Fibroblast of upper back skin (primary cell): ENCODE results near the gene EFCAB13.
"Not testable (repeated sequence)": the region's sequence is repeated elsewhere in the genome, so short reads cannot be mapped to it uniquely, and the experiment has no call there.

Experiments used
- DNase-seq: peaks from one replicate; pipeline ENCODE4 v3.0.0-alpha.2; 2013

EFCAB13 gene

GRCh38 chr17:47330548-47330947 is 6.8 kb downstream of the EFCAB13 start:
- no peak for DNase-seq

DNA sequence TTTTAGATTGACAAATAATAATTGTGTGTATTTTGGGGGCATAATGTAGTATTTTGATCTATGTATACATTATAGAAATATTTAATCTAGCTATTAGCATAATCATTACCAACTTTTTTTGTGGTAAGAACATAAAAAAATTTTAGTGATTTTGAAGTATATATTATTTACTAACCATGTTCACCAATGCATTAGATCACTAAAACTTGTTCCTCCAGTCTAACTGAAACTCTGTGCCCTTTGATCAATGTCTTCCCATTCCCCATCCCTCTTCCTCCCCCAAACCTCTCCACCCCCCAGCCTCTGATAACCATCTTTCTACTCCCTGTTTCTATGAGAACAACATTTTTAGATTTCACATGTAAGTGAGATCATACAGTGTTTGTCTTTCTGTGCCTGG is 8.5 kb downstream of the EFCAB13 start:
- no peak for DNase-seq

DNA sequence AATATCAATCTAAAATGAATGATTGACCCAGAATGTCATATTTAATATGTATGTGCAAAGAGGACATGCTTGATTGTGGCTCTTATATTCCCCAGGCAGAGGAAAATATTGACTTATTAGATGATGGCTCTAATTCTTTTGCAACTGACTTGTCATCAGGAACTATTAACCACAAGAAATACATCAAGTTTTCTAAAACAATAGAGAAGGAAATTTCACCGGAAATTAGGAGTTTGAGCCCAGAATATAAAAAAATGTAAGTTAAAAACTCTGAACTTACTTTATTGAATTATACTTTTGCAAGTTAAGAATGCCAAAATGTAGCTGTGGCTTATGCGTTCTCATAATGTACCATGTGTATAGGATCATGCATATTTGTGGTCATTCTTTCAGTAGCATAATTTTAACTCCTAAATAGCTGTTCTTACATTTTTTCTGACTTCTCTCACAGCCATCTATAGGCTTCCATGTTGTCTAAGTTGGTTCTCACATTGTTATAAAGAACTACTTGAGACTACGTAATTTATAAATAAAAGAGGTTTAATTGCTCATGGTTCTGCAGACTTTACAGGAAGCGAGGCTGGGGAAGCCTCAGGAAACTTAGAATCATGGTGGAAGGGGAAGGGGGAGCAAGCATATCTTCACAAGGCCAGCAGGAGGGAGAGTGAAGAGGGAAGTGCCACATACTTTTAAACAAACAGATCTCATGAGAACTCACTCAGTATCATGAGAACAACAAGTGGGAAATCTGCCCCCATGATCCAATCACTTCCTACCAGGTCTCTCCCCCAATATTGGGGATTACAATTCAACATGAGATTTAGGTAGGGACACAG is 11.6 kb downstream of the EFCAB13 start:
- peak; percentile 66 for DNase-seq

DNA sequence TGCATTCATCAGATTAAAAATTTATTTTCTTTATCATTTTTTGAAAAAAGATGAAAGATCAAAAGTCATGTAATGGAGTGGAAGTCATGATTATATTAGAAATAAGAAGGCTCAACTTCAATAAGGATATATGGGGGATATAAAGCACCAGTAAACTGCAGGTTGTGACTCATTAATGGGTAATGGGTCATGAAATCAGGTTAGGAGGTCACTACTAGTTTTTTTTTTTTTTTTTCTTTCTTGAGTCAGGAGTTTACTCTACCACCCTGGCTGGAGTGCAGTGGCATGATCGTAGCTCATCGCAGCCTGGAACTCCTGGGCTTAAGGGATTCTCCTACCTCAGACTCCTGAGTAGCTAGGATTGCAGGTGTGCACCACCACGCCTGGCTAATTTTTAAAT is 14.3 kb downstream of the EFCAB13 start:
- no peak for DNase-seq

DNA sequence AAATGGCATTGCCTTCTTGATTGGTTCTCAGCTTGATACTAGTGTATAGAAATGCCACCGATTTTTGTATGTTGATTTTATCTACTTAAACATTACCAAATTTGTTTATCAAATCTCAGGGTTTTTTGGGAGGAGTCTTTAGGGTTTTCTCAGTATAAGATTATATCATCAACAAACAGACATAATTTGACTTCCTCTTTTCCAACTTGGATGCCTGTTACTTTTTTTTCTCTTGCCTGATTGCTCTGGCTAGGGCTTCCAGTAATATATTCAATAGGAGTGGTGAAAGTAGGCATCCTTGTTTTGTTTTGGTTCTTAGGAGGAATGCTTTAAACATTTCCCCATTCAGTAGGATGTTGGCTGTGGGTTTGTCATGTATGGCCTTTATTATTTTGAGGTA is 29.1 kb downstream of the EFCAB13 start:
- no peak for DNase-seq

DNA sequence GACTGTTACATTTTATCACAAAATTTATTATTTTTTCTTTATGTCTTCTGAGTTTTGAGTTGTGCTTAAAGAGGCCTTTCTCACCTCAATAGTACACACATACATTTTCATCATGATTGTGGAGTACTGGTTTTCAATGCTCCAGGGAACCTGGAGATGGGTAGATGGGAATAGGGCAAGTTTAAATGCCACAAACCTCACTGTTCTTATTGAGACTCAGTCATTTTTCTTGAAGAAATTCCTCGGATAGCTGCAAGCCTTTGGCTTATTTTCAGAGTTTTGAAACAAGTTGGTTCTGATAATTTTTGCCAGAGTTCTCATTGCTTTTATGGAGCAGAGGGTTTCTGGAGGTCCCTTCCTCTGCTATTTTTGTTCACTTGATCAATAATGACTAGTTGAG is 34.9 kb downstream of the EFCAB13 start:
- DNase-seq = no peak

DNA sequence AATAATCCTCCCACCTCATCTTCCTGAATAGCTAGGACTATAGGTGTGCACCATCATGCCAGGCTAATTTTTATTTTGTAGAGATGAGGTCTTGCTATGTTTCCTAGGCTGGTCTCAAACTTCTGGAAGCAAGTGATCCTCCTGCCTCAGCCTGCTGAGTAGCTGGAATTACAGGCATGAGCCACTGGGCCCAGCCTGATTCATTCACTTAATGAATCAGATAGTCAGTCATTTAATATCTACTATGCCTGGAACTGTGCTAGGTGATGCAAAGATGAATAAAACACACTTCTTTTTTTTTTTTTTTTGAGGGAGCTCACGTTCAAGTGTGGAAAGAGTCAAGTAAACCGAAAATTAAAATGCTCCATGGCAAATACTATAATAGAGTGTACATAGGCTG is 39.4 kb downstream of the EFCAB13 start:
- no peak for DNase-seq

DNA sequence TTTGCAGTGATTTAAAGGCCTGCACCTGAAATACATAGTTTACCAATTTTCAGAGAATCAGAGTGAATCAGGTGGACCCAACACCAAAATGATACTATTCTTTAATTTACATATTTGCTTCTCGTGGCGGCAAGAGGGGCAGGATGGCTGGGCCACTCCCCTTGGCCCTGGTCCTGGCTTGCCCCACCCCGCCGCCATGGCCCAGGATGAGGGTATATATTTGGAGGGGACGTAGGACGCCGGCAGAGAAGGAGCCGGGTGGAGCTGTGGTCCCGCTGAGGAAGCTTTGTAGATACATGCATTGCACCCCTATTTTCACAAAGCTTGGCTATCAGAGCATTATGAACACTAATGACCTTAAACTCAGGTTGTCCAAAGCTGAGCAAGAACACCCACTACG is 43.5 kb downstream of the EFCAB13 start:
- DNase-seq = no peak

DNA sequence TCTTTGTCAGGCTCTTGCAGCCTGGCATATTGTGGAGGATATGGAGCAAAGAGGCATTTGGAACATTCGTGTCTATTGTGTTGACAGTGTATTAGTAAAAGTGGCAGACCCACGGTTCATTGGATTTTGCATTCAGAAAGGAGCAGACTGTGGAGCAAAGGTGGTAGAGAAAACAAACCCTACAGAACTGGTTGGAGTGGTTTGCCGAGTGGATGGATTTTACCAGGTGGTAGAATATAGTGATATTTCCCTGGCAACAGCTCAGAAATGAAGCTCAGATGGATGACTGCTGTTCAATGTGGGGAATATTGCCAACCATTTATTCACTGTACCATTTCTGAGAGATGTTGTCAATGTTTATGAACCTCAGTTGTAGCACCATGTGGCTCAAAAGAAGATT is 44.5 kb downstream of the EFCAB13 start:
- no peak for DNase-seq

GRCh38 chr17:47370899-47371298 is 47.1 kb downstream of the EFCAB13 start:
- not testable (repeated sequence) for DNase-seq

- no peak for DNase-seq
These were observed 49.2 kb downstream of the EFCAB13 start for GRCh38 chr17:47373002-47373401.

GRCh38 chr17:47376247-47376646 is 52.5 kb downstream of the EFCAB13 start:
- no peak for DNase-seq

GRCh38 chr17:47388825-47389224 is 65.1 kb downstream of the EFCAB13 start:
- no peak for DNase-seq

DNA sequence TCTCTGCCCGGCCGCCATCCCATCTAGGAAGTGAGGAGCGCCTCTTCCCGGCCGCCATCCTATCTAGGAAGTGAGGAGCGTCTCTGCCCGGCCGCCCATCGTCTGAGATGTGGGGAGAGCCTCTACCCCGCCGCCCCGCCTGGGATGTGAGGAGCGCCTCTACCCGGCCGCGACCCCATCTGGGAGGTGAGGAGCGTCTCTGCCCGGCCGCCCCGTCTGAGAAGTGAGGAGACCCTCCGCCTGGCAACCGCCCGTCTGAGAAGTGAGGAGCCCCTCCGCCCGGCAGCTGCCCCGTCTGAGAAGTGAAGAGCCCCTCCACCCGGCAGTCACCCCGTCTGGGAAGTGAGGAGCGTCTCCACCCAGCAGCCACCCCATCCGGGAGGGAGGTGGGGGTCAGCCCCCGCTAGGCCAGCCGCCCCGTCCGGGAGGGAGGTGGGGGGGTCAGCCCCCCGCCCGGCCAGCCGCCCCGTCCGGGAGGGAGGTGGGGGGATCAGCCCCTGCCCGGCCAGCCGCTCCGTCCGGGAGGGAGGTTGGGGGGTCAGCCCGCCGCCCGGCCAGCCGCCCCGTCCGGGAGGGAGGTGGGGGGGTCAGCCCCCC is 73.9 kb downstream of the EFCAB13 start:
- DNase-seq = not testable (repeated sequence)

GRCh38 chr17:47400333-47400732 is 76.6 kb downstream of the EFCAB13 start:
- DNase-seq = no peak

DNA sequence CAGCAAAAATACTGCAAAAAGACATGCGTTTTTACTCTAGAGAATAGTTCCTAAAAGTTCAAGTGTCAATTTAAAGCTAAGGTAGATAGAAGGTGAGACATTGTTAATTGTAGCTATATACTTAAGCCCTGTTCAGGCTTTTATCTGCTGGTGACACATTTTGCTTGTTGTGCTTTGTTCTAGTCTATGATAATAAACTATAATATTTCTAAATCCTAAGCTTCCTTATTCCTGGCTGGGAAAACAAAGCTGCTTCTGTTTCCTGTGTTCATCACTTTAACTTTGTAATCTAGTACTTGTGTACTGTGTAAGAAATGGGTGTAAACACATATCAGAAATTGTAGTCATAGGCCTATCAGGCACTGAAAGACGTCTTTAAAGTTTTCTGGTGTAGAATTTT is 77.3 kb downstream of the EFCAB13 start:
- DNase-seq = no peak

- no peak for DNase-seq
These were observed 80.3 kb downstream of the EFCAB13 start for GRCh38 chr17:47404006-47404405.

- DNase-seq = no peak
These were observed 81.1 kb downstream of the EFCAB13 start for GRCh38 chr17:47404875-47405274.

GRCh38 chr17:47413872-47414271 is 90.1 kb downstream of the EFCAB13 start:
- DNase-seq = peak; percentile 24

DNA sequence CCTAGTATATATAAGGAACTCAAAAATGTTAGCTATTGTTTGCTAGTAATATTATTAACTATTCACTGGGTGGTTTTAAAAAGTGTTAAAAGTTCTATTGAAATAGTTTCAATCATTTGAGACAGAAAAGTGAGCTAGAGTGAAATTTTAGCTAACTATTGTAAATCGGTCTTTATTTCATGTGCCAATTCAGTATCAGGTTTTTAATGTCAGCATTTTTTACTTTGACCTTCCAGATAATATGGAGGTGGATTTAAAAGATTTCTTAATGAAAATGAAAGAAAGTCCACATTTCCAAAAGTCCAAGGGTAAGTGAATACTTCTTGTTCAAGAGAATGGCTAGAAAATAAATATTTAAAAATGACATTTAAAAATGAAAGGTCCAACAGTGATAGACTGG is 90.9 kb downstream of the EFCAB13 start:
- DNase-seq = no peak

GRCh38 chr17:47423406-47424295 is 99.9 kb downstream of the EFCAB13 start:
- no peak for DNase-seq

- DNase-seq = not testable (repeated sequence)
These were observed 101.5 kb downstream of the EFCAB13 start for GRCh38 chr17:47425233-47425632.

GRCh38 chr17:47425887-47426635 is 102.3 kb downstream of the EFCAB13 start:
- DNase-seq = not testable (repeated sequence)
